ENCODE measurements around the gene SRRM5. TPM values are rescaled to one million over a fixed set of nuclear protein-coding genes. Genes with fewer than 3 reads are reported as not detected.
A peak's percentile ranks its signal among the peaks of the same experiment; 100 is the strongest.

The SRRM5 gene
- total and polyA plus RNA-seq, 2 of the 13 experiments (the other 11 are each of a cell fraction or from before 2014, with no cell fraction given): 0.11 to 0.16 TPM

DNA sequence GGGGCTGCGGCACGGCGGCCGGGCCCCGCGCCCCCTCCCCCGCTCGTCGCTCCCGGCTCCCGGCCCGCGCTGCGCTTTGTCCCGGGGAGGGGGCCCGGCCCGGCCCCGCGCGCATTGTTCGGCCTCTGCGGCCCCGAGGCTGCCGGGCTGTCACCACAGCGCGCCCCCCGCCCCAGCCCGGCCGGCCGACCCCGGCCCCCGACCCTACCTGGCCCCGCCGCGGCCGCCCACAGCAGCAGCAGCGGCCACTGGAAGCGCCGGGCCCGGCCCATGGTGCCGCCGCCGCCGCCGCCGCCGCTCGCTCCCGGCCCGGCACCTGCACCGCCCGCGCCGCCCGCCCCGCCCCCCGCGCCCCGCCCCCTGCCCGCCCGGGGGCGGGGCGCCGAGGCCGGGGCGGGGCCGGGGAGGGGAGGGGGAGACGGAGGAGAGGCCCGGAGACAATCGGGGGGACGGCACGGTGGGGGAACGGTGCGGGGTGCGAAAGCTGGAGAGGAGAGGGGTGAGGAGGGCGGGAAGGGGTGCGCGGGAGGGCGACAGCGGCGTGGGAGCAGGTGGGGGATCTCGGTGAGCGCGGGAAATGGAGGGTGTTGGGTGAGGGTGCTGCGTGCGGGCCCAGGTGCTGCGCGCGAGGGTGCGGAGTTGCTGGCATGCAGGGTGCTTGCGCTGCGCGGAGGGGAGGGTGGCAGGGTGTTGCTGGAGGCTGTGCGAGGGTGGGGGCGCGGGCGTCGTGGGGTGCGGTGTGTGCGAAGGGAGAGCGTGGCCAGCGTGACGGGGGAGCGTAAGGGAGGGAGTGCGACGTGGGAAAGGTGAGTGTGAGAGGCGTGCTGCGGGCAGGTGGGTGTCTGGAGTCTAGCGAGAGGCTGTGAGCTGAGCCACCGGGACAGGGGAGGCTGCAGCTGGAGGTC lies 27.9 kb downstream of the SRRM5 start, which contains the start of gene CADM4 (continued):
- TF ChIP-seq ZNF784 (CRISPR knock-in tag; IDR thresholded peaks at IDR 0.05; ENCODE audit: borderline replicate concordance) (0 out of 2 replicates have a peak, but pooled peaks have one; percentile 36), ZMAT5 (CRISPR knock-in tag; IDR thresholded peaks at IDR 0.05; ENCODE audit: borderline replicate concordance, low read depth) (no peak), ZFP41 (CRISPR knock-in tag; IDR thresholded peaks at IDR 0.05; ENCODE audit: borderline replicate concordance) (peak; percentile 80; the same call in 1 of the 2 replicates), ZNF720 (CRISPR knock-in tag; IDR thresholded peaks at IDR 0.05) (no peak), ZNF24 (IDR thresholded peaks at IDR 0.05) (no peak), RXRA (CRISPR knock-in tag; IDR thresholded peaks at IDR 0.05) (0 out of 2 replicates have a peak, but pooled peaks have one; percentile 25), ZNF256 (CRISPR knock-in tag; conservative IDR thresholded peaks at IDR 0.05) (no peak), MZF1 (CRISPR knock-in tag; IDR thresholded peaks at IDR 0.05; ENCODE audit: borderline replicate concordance) (0 out of 2 replicates have a peak, but pooled peaks have one; percentile 49), MEF2D (CRISPR knock-in tag; IDR thresholded peaks at IDR 0.05) (0 out of 2 replicates have a peak, but pooled peaks have one; percentile 27), TEF (CRISPR knock-in tag; IDR thresholded peaks at IDR 0.05) (no peak), BORCS8-MEF2B (CRISPR knock-in tag; IDR thresholded peaks at IDR 0.05) (peak; percentile 84), HMGXB4 (CRISPR knock-in tag; IDR thresholded peaks at IDR 0.05; ENCODE audit: borderline replicate concordance in 1 of 2, low read depth in 1 of 2) (0 out of 4 replicates have a peak, but pooled peaks of 1 of the 2 experiments have one; percentile 39), CBX1 (IDR thresholded peaks at IDR 0.05; ENCODE audit: low read depth) (peak; percentile 16), ZNF619 (CRISPR knock-in tag; IDR thresholded peaks at IDR 0.05) (0 out of 2 replicates have a peak, but pooled peaks have one; percentile 27), SP1 (IDR thresholded peaks at IDR 0.05) (no peak), SP1 (CRISPR knock-in tag; IDR thresholded peaks at IDR 0.05) (0 out of 2 replicates have a peak, but pooled peaks have one; percentile 26), ZNF782 (CRISPR knock-in tag; IDR thresholded peaks at IDR 0.05; ENCODE audit: borderline replicate concordance) (0 out of 2 replicates have a peak, but pooled peaks have one; percentile 57), PHF8 (CRISPR knock-in tag; IDR thresholded peaks at IDR 0.05) (0 out of 2 replicates have a peak, but pooled peaks have one; percentile 17), HNRNPK (IDR thresholded peaks at IDR 0.05; ENCODE audit: low read depth, low read length, poor library complexity, severe bottlenecking) (peak; percentile 89)
- TF ChIP-seq, protein P1, sequence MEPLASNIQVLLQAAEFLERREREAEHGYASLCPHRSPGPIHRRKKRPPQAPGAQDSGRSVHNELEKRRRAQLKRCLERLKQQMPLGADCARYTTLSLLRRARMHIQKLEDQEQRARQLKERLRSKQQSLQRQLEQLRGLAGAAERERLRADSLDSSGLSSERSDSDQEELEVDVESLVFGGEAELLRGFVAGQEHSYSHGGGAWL (CRISPR knock-in tag; IDR thresholded peaks at IDR 0.05): 0 out of 2 replicates have a peak, but pooled peaks have one; percentile 5
- TF ChIP-seq, protein P2, sequence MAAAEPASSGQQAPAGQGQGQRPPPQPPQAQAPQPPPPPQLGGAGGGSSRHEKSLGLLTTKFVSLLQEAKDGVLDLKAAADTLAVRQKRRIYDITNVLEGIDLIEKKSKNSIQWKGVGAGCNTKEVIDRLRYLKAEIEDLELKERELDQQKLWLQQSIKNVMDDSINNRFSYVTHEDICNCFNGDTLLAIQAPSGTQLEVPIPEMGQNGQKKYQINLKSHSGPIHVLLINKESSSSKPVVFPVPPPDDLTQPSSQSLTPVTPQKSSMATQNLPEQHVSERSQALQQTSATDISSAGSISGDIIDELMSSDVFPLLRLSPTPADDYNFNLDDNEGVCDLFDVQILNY (CRISPR knock-in tag; conservative IDR thresholded peaks at IDR 0.05): no peak

Measured in HepG2 (cell line).